Measurements from ENCODE around the gene TMEM169. TPM values are rescaled to one million over a fixed set of nuclear protein-coding genes. Genes with fewer than 3 reads are reported as not detected.

Gene TMEM169
- total and polyA plus RNA-seq, 2 of the 4 experiments (the other 2 are of a cell fraction): 0.15 to 0.54 TPM

GRCh38 chr2:216131175-216131926, 49.6 kb downstream of the TMEM169 start (continued):
- TF ChIP-seq, protein P1, sequence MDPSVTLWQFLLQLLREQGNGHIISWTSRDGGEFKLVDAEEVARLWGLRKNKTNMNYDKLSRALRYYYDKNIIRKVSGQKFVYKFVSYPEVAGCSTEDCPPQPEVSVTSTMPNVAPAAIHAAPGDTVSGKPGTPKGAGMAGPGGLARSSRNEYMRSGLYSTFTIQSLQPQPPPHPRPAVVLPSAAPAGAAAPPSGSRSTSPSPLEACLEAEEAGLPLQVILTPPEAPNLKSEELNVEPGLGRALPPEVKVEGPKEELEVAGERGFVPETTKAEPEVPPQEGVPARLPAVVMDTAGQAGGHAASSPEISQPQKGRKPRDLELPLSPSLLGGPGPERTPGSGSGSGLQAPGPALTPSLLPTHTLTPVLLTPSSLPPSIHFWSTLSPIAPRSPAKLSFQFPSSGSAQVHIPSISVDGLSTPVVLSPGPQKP (IDR thresholded peaks at IDR 0.05; ENCODE audit: borderline replicate concordance, low read depth, low read length): no peak

- H3K4me2 ChIP-seq (ENCODE audit: low read depth, low read length): peak overlapping the region; percentile 17; the same call in 1 of the 2 replicates
- peaks cover 32 to 42% of the 10 kb centered on the region in 2 experiments for H3K79me1 ChIP-seq (ENCODE audit: low read depth in 1 of 2, low read length in 2 of 2)
- no peak overlapping the region for H2BK15ac ChIP-seq (ENCODE audit: low read depth, low read length)
- H2BK120ac ChIP-seq (ENCODE audit: low read depth, low read length): no peak overlapping the region
- H3K27me3 ChIP-seq (ENCODE audit: control insufficient read depth, insufficient read depth, low read length): no peaks in the 10 kb centered on the region
- H4K5ac ChIP-seq (ENCODE audit: low read depth, low read length): no peak overlapping the region
- no peak overlapping the region for H4K91ac ChIP-seq (ENCODE audit: insufficient read depth, low read depth, low read length)
- no peak overlapping the region for H2AK5ac ChIP-seq (ENCODE audit: low read depth, low read length)
- no peak overlapping the region for H3K56ac ChIP-seq (ENCODE audit: extremely low read depth, insufficient read depth, low read length)
- ChIA-PET CTCF (interaction anchor here (0.7 kb wide), 1 partner anchor 56 kb away, joined by 3 read pairs; no protein-coding TSS in a partner anchor), POLR2A (ENCODE audit: unreplicated experiment) (interaction anchor here (1.5 kb wide), 1 partner anchor 10 kb away, joined by 4 read pairs; no protein-coding TSS in a partner anchor)
- no peaks in the 10 kb centered on the region for H3K9me3 ChIP-seq (ENCODE audit: control insufficient read depth, insufficient read depth, low read length)
- H3K23ac ChIP-seq (ENCODE audit: low read depth, low read length): no peak overlapping the region
- H3K9ac ChIP-seq (ENCODE audit: low read depth, low read length): no peak overlapping the region
- ATAC-seq (ENCODE audit: low read depth) (peak; percentile 66), DNase-seq (no peak)
- H3K36me3 ChIP-seq (ENCODE audit: control insufficient read depth, insufficient read depth, low read length): peaks cover 42% of the 10 kb centered on the region
- intact Hi-C loops (cut with micrococcal nuclease) (no loop called here), dilution Hi-C loops (cut with HindIII; ENCODE audit: low sequenced_read_pairs, unreplicated experiment) (no loop called here), in situ Hi-C loops (cut with MboI; ENCODE audit: low sequenced_read_pairs) (no loop called here)
- TF ChIP-seq BHLHE40 (IDR thresholded peaks at IDR 0.05; ENCODE audit: low read depth, low read length): no peak
- TF ChIP-seq FOS (IDR thresholded peaks at IDR 0.05; ENCODE audit: low read depth, low read length): no peak
- TF ChIP-seq USF2 (IDR thresholded peaks at IDR 0.05; ENCODE audit: low read depth, low read length): no peak
- TF ChIP-seq CHD1 (IDR thresholded peaks at IDR 0.05; ENCODE audit: low read depth, low read length): no peak
- H3K4ac ChIP-seq (ENCODE audit: low read depth, low read length): no peak overlapping the region
- H3K27ac ChIP-seq (ENCODE audit: insufficient read depth, low read length): no peak overlapping the region
- H4K8ac ChIP-seq (ENCODE audit: low read depth in 2 of 2, low read length in 2 of 2): 0 out of 4 replicates have a peak overlapping the region, but pooled peaks of 1 of the 2 experiments have one; percentile 7
- peaks cover 7% of the 10 kb centered on the region; the same call in 1 of the 2 replicates for H3K4me1 ChIP-seq (ENCODE audit: control insufficient read depth, insufficient read depth, low read length)
- no peak overlapping the region for H2BK20ac ChIP-seq (ENCODE audit: low read depth, low read length)
- peaks cover 5% of the 10 kb centered on the region for H3K9me1 ChIP-seq (ENCODE audit: insufficient read depth, low read length)
- no peak overlapping the region for H2AFZ ChIP-seq (replicated peaks; ENCODE audit: low read length, poor library complexity)
- H3K14ac ChIP-seq (replicated peaks; ENCODE audit: low read depth, low read length): no peak overlapping the region
- H3K18ac ChIP-seq (ENCODE audit: low read depth, low read length): no peak overlapping the region
- peaks cover 7% of the 10 kb centered on the region; the same call in 1 of the 2 replicates for H4K20me1 ChIP-seq (ENCODE audit: insufficient read depth, low read length)
- BruUV-seq (replicated peaks): no TSS peak
- H2AK9ac ChIP-seq (replicated peaks; ENCODE audit: low read depth, low read length, poor library complexity): no peak overlapping the region
- H3K4me3 ChIP-seq (ENCODE audit: insufficient read depth, low read depth, low read length): no peak overlapping the region
- peak overlapping the region; percentile 24 for H2BK5ac ChIP-seq (ENCODE audit: low read depth, low read length, poor library complexity, severe bottlenecking)
These were observed 50.9 kb downstream of the TMEM169 start for GRCh38 chr2:216132585-216132984.
